NCI-H2029 (cell line): ENCODE results near the gene CCDC51.

ENCODE experiments used
- DNase-seq: peaks from one replicate; lab custom pipeline; 2025; lab: John Stamatoyannopoulos, UW

Gene CCDC51

DNA sequence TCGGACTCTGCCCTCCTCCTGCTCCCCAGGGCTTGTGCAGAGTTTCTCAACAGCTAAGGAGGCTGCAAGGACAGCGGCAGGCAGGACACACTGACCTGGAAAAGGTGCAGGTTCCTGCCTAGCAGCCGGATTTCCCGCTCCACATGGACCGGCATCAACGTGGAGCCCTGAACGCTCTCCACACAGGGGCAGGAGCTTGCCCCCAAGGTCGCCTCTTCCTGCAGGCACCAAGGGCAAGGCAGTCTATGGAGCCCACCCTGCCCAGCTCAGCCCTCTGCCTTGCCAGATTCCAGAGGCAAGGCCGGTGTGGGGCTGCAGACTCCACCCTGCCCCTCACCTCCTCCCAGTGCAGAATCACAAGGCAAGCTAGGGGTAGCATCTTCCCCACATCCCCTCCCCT is 20.8 kb downstream of the CCDC51 start:
- DNase-seq = no peak

DNA sequence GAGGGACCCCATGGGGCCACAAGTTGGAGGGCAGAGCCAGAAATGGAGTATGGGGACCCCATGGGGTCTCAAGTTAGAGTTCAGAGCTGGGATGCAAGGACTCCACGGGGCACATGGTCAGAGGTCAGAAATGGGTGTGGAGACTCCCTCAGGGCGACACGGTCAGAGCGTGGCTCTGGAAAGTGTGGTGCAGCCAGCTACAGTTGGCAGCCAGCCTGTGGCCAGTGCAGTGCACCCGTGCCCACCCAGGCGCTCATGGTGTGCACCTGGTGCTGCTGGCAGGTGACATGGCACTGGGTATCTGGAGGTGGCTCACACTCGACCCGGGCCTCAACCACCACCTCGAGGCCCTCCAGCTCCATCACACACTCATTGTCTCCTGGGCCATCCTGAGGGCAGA is 21.3 kb downstream of the CCDC51 start:
- DNase-seq = no peak

DNA sequence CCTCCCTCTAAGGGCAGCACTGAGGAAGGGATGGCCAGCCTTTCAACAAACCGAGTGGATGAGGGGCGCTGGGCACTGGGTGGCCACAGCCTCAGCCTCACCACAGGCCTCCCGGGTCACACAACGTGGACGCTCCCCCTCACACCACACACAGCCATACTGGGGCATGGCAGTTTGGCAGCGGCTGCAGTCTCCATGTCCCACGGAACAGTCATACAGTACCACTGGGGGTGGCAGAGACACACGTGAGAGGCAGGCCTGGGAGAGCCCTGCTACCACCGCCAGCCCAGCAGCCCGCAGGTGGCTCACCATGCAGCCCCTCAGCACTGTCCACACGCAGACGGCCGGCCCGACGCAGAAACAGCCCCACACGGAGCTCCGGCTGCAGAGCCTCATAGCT is 21.8 kb downstream of the CCDC51 start:
- no peak for DNase-seq

DNA sequence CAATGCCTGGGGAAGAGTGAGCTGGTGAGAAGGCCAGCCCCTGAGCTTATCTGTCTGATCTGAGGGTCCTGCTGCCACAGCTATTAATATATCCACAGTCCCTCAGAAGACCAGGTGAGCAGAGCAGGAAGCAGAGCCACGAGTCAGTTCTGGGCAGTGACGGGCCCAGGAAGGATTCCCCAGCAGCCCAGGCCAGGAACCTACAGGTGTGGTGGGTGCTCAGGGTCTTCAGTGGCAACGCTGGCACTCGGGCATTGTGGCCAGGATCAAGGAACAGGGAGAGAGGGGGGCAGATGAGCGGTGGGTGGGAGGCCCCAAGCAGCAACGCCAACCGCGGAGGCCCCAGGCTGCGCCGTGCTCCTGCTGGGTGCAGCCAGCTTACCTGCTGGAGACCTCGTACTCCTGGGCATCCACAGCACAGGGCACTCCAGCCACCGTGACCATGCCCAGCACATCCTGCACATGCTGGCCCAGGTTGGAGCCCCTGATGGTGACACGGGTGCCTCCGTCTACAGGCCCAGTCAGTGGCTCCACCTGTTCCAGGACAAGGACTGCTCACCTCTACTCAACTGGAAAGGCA is 22.3 kb downstream of the CCDC51 start:
- no peak for DNase-seq

DNA sequence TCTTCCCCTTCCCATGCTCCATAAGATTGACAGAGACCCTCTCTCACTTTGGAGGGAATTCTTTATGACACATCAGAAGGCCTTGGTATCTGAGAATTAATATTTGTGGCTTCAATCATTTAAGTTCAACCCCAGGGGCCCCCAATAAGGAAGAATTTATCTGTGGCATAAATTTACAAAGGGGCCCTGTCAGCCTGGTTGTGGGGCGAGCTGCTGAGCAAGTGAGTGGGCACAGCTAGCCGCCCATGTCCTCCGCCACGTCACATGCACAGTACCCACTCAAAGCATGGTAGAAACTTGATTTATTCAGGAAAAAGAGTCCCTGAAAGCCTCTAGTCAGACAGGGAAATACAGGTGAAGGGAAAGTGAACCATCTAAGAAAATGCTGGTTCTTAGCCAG is 23.4 kb downstream of the CCDC51 start:
- DNase-seq = no peak

DNA sequence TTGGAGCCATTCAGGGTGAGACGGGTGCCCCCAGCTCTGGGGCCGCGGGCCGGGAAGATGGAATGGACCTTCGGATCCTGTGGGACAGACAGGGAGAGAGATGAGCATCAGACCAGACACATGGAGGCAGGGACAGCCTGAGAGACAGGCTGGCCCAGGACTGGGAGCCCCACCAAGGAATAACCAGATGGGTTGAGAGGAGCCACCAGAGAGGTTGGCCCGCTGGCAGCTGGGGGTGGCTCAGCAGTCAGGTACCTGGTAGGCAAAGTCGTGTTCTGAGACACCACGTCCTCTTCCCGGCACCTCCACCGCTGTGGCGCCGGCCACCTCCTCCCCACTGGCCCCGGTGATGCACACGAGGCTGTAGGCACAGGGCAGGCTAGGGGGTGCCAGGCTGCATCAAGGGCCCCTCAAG is 23.8 kb downstream of the CCDC51 start:
- no peak for DNase-seq

DNA sequence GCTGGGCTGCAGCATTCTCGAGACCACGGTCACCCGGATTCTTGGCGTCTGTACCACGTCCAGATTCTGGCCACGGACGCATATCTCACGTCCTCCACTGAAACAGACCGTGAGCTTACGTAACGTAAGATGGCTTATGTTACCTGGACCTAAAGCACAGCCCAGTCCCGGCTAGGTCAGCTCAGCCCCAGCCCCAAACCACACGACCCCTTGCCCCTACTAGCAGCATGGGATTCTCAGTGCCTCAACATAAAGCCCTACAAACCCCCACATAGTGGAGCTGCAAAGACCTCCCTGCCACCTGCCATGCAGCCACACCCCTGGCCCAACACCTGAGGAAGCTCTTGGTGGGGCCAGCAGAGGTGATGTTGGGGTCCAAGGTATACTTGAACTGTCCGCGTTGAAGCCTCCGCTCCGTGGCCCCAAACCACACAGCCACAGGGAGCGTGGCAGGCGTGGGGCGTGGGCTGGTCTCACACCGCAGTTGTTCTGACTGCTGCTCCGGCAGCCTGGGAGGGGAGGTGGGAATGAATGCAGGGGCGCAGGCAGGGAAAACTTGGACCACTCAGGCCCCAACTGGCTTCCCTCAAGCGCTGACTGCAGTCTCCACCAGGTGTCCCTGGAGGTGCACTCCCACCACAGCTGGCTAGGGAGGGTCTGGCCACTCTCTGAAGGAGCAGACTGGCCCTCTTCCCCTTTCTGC is 24.5 kb downstream of the CCDC51 start:
- DNase-seq = no peak

DNA sequence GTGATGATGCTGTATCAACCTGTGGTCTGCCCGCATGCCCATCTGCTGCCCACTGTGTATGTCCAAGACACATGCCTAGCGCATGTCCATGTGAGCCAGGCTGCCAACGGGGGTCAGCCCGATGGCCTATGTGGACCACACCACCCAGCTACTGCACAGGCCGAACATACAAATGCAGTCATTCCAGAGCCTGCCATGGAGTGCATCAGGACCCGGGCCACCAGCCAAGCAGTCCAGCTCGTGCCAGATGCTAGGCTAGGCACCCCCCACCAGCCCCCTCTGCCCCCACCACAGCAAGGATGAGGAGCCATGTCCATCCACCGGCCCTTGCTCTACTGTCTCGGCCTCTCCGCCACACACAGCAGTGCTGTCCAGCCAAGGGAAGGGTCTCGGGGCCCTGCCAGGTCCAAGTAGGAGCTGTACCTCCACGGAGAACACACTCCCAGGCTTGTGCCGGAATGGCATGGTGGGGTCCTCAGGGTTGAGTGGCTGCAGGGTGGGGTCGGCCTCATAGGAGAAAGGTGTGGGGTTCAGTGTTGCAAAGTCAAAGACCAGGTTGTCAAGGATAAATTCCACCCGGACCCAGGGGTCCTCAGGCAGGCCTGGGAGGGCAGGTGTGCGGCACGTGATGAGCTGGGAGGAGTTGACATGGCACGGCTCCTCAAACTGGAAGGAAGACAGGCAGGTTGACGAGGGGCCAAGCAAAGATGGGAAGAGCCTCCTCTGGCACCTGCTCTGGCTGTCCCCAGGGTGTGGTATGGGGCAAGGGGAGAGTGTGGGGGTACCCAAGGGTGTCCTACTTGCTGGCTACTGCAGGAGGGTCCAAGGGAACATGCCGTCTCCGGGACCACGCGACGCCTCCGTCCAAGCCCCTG is 25.3 kb downstream of the CCDC51 start:
- no peak for DNase-seq

DNA sequence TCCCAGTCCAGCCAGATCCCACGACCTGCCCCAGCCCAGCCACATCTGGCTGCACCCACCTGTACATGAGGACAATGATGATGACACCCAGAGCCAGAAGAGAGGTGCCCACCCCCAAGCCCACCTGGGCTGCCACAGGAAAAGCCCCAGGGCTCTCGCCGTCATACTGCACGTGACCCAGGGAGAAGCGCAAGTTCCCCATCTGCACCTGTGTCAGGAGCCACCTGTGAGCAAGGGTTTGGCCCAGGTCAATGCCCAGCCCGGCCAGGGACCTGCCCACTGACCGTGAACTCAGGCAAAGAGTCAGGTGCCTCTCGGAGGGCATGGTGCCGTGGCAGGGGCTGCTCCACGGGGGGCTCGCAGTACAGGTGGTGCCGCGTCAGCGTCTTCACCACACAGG is 26.3 kb downstream of the CCDC51 start:
- DNase-seq = no peak

DNA sequence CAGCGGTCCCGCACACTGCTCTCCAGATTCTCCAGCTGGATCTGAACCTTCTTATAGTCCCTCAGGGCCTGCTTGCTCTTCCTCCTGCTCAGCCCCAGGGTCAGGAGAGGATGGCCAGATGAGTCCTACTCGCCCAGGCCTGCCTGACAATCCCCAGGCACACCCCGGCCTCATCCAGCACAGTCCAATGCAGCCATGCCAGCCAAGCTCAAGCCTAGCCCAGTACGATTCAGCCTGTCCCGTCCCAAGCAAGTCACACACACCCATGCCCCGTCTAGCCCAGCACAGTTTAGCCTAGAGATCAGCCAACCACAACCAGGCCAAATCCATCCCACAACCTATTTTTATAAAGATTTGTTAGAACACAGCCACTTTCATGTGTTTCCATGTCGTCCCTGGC is 26.8 kb downstream of the CCDC51 start:
- no peak for DNase-seq

DNA sequence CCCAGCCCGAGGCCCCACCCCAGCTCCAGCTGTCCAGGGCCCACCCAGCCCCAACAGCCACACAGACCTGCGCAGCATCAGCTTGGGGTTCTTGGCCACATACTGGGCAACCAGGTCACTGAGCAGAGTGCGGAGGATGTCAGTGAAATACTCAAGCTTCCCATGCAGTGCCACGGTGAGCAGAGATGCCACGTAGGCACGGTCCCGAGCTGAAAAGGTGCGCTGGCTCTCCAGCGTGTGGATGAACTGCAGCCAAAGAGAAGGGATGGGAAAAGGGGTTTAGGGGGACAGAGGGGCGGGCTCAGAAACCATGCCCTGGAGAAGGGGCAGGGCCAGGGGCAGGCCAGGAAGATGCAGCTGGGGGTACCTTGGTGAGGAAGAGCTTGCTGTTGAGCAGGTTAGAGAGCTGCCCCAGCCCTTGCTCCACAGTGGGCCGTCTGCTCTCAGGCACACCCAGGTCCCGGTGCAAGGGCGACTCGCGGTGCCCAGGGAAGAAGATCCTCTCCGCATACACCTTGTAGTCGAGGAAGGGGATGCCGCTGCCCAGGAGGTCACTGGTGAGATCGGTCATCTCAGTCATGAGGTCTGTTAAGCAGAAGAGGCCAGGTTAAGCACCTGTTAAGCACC is 27.4 kb downstream of the CCDC51 start:
- no peak for DNase-seq

DNA sequence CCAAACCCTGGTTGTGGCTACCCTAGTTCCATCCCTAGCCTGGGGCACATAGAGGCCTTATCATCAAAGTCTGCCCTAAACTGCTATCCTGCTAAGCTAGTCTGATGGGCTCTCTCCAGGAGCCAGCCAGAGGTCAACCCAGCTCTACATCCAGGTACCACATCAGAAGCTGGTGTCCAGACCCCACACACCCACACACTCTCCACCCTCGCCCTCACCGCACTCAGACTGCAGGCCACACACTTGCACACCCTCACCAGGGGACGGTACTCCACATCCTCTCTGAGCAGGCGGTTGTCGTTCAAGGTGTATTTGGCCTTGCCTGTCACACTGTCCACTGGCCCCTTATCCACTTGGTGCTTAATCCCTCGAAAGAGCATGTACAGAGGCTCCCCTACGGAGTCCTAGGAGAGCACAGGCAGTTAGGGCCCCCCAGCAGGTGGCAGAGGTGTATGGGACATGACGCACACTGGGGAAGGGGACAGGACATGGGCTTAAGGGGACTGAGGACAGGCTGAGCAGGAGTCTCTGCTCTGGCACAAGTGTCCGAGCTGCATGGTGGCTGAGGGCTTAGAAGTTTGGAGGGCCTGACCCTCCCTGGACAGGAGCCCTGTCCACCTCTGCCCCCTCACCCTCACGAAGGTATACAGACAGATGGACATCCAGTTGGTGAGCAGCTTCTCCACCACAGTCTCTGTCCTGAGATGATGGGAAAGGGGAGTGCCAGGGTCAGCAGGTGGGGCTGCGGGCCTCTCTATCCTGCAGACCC is 28.1 kb downstream of the CCDC51 start:
- no peak for DNase-seq

DNA sequence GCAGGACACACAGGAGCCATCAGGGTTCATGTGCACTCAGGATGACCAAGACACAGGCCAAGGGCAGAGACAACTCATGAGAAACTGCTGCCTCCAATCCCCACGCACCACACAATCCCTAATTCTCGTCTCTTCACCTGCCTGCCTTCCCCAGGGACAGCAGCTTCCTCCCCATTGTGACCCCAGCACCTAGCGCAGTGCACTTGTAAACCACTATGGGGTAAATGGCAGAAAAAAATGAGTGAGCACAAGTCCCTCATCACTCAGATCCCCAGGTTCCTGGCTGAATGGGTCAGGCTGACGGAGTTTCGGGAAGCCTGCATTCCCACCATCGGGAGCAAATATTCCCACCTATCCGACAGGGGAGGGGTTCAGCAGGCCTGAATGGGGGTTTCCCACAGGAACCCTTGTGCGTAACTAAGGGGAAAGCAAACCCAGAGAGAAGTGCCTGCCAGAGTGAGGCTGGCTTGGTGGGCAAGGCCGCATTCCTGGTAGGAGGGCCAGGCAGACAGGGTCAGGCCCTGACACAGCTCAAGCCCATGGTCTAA is 28.8 kb downstream of the CCDC51 start:
- DNase-seq = no peak

DNA sequence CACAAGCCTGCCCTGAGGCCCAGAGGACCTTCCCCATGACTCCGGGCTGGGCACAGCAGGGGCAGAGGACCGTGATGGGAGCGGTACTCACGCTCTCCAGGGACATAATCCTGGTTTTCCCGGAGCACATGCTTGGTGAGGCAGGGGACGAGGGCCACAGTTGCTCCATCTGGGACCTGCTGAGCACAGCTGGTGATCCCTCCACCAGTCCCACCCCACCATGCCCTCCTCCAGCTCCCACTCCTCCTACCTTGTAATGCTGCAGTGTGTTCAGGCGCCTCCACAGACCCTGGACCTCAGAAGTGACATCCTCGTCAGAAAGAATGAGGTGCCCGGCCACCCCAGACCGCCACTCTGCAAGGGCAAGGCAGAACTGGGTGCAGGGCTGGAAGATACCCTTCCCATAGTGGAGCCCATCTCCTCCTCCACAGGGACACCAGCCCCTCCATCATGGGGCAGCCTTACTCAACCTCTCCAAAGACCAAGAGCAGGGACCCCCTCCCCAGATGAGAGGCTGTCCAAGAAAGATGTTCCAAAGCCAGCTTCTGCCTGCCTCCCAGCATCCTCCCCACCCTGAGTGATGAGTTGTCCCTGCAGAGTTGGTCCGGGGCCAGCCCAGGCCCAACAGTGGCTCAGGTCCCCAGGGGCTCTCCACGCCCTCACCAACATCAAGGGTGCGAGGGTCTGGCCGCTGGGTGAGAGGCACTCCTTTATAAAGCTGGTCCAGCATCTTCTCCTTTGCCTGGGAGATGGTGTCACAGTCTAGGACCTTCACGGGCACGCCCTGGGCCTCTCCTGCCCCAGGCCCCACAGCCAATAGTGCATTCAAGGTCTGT is 29.5 kb downstream of the CCDC51 start:
- DNase-seq = no peak

DNA sequence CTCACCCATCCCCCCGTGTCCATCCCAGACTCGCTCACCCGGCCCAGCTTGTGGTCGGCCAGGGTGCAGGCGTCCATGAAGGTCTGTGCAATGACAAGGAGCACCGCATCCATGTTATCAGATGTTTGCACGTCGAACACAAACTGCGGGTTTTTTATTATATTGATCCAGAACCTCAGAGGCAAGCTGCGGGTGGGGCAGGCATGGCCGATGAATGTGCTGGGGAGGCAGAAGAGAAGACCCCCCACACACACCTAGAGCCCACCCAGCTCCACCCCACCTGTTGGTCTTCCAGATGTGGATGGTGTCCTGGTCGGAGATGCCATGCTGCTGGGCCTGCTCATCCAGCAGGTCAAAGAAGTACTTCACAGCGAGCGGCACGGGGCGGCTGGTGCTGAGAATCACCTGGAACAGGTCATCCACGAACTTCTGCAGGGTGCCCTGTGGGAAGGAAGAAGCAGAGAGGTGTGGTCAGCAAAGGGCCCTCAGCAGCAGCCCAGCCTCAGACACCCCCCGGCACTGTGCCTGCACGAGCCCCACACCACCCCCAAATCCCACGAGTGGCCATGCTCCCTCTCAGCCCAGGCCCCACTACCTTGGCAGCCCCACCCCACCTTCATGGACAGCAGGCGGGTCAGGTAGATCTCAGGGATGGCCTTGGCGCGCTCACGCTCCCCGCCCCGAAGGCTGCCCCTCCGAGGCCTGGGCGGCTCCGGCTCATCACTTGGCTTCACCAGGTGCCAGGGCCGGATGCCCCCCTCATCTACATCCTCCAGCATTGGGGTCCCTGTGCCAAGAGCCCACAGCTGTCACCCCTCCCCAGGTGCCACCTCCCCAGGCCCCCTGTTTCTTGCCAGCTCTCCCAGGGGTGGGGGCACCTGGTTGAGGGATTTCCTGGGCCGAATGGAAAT is 30.4 kb downstream of the CCDC51 start:
- no peak for DNase-seq

DNA sequence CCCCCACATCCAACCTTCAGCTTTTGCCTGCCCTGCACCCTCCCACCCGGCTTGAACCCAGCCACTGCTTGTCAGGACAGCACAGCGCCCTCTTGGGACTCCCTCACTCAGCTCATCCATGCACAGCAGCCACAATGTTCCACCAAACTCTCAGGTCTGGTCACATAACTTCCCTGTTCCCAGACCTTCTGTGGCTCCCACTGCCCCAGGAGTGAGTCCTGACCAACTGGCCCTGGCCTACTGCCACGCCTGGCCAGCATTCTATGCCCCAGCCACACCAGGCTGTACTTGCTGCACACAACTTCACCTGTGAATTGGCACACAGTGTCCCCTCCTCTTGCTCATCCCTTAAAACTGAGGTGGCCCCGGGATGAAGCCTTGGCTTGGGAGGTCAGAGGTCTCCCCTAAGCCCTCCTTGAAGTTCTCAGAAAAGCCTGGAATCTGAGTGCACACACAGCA is 31.1 kb downstream of the CCDC51 start:
- no peak for DNase-seq

DNA sequence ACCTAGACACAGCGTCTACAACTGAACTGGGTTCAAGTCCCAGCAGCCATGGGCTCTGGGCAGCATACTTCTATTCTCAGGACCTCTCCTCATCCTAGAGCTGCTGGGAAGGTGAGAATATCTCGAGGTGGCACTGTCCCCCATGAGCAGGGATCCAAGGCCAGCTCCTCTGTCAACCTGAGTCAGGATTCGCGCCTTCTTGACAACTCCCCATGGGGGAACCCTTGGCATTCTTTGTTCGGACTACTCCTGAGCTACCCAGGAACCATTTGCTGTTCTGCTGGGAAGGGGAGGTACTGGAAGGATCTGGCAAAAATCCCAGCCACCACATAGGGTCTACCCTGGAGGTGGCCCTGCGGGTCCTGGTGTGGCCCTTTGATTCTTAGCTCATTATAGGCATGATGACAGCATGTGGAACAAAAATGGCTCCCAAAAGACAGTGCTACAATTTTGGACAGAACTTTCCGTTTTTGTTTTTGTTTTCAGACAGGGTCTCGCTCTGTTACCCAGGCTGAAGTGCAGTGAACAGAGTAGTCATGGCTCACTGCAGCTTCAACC is 32.3 kb downstream of the CCDC51 start:
- DNase-seq = no peak

DNA sequence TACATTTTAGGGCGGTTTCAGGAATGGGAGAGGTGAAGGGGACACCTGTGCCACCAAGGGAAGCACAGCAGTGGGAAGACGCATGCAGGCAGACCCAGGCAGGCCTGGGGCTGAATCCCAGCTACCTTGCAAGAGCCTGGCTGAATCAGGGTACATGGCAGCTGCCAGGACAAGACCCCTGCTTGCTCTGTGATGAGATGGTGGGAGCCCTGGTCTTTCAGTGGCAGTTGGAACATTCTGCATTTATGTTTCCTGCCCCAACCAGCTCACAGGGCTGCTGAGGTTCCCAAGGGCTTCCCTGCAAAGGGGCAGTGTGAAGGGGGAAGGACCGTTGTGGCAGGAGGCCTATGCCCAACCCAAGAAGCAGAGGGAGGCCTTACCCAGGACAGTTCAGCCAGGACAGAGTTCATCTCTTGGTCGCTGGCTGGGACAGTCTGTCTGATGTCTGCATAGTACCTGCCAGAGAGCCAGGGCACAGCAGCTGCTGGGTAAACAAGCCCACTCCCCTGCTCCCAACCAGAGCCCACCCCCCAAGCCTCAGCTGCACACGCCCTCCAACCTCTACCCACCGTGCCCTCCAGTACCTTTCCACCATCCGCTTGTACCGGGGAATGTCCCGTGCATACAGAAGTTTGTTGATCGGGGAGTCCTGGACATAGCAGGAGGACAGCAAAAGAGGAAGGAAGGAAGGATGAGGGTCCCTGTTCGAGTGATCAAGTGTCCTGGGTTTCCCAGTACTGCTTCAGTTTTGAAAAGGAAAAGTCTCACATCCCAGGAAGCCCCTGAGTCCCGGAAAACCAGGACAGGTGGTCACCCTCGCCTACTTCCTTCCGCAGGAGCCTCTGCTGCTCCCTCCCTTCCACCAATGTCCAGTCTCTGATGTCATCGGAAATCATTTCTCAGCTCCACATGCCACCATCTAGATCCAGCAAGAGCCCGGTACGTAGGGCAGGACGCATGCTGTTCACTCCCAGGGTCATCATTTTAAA is 33.2 kb downstream of the CCDC51 start:
- no peak for DNase-seq
